B cell (primary cell): Measurements from ENCODE around the gene KDM4F.

ENCODE experiments used
- CTCF ChIP-seq: fragments of 200-600 bp; IDR thresholded peaks from one replicate; pipeline ENCODE4 v1.8.0; 2022; ENCODE audit warnings: antibody characterized with exemption, mild to moderate bottlenecking
- EZH2 ChIP-seq: IDR thresholded peaks from 2 replicates; pipeline ENCODE4 v1.6.1; 2012; ENCODE audit warnings: borderline replicate concordance, low read depth, mild to moderate bottlenecking, moderate library complexity, low read length; ENCODE audit not compliant: insufficient read depth, poor library complexity, severe bottlenecking

GRCh38 chr11:95067039-95067840 lies 18.0 kb downstream of the KDM4F start:
- TF ChIP-seq CTCF (peak; percentile 52), EZH2 (no peak)
